Mucosa of descending colon (tissue), 3 donors: ENCODE measurements around the gene PIK3CA. TPM values are rescaled to one million over a fixed set of nuclear protein-coding genes. Genes with fewer than 3 reads are reported as not detected.
"Not testable (repeated sequence)": the region's sequence is repeated elsewhere in the genome, so short reads cannot be mapped to it uniquely, and the experiment has no call there.

Source experiments
- ATAC-seq: fragments of 200-7000 bp; cut with Tn5 transposase; one replicate; pipeline ENCODE4 v1.9.1; 2020; ENCODE audit warnings: mild to moderate bottlenecking, moderate library complexity
- DNase-seq, 3 donors: peaks; one replicate each; pipeline ENCODE4 v3.0.0-alpha.2; 2020
- H3K36me3 ChIP-seq: fragments of 200-600 bp; one replicate; pipeline ENCODE4 v1.8.0; 2021; ENCODE audit warnings: low read depth, mild to moderate bottlenecking
- H3K4me1 ChIP-seq: fragments of 200-600 bp; one replicate; pipeline ENCODE4 v1.8.0; 2021; ENCODE audit warnings: low read depth, mild to moderate bottlenecking
- H3K4me3 ChIP-seq: fragments of 200-600 bp; one replicate; pipeline ENCODE4 v1.8.0; 2021; ENCODE audit warnings: mild to moderate bottlenecking
- H3K9me3 ChIP-seq: fragments of 200-600 bp; one replicate; pipeline ENCODE4 v1.8.0; 2021; ENCODE audit warnings: mild to moderate bottlenecking
- CTCF ChIP-seq: fragments of 200-600 bp; IDR thresholded peaks from one replicate; pipeline ENCODE4 v1.8.0; 2022; ENCODE audit warnings: antibody characterized with exemption, mild to moderate bottlenecking
- intact Hi-C, 2 donors: fragments of 100-400 bp; cut with DNase I in 1 of 2; cut with micrococcal nuclease in 1 of 2; formaldehyde crosslinking; loops; one replicate each; pipeline versions ENCODE4 v1.11.0 to v1.11.1; 2022; cut with DNase I, micrococcal nuclease
- total RNA-seq, 3 donors: library from RNA; stranded (reverse); fragmentation: NEBNext Ultra II Directional in 2 of 3; extraction: Animal tissue kit (Norgen Biotek cat#: 25700) in 2 of 3; gene quantifications; one replicate each; pipeline versions ENCODE4 v1.2.1 to v1.2.4, GENCODE V29; 2021 to 2023
- donor health status: DM: no; HTN: no; CAD: no; lungs with moderate emphysema.
- donor health status: DM: no; HTN: no; CAD: no.
- donor health status: DM: no; HTN: yes; CAD: no.

Gene PIK3CA
- total RNA-seq, 3 donors from 2014 or later, result 16.5 to 30.6 (median 19.5) TPM

- no peak for TF ChIP-seq CTCF
- H3K4me3 ChIP-seq, result no peak overlapping the region
- H3K9me3 ChIP-seq, result no peaks in the 10 kb centered on the region
- no peaks in the 10 kb centered on the region for H3K36me3 ChIP-seq
- ATAC-seq, result no peak
- intact Hi-C loops, result no loop called here
- peaks cover 6% of the 10 kb centered on the region for H3K4me1 ChIP-seq
- DNase-seq, result no peak
These were observed 48.5 kb downstream of the PIK3CA start for GRCh38 chr3:179196700-179197099.

GRCh38 chr3:179200790-179201189 lies 52.6 kb downstream of the PIK3CA start:
- intact Hi-C loops, result no loop called here
- H3K4me1 ChIP-seq, result peaks cover 2% of the 10 kb centered on the region
- DNase-seq, result no peak
- no peak for ATAC-seq
- no peaks in the 10 kb centered on the region for H3K36me3 ChIP-seq
- no peak for TF ChIP-seq CTCF
- H3K4me3 ChIP-seq, result no peak overlapping the region
- H3K9me3 ChIP-seq, result no peaks in the 10 kb centered on the region

GRCh38 chr3:179215550-179215949 lies 67.4 kb downstream of the PIK3CA start:
- H3K4me1 ChIP-seq, H3K9me3 ChIP-seq, DNase-seq, H3K36me3 ChIP-seq, H3K4me3 ChIP-seq, intact Hi-C loops, ATAC-seq: not testable (repeated sequence)

GRCh38 chr3:179218213-179218612 lies 70.1 kb downstream of the PIK3CA start:
- H3K9me3 ChIP-seq, H3K4me3 ChIP-seq, DNase-seq, H3K36me3 ChIP-seq, ATAC-seq, intact Hi-C loops, H3K4me1 ChIP-seq: not testable (repeated sequence)

- DNase-seq (no peak), ATAC-seq (no peak)
- TF ChIP-seq CTCF, result no peak
- no peaks in the 10 kb centered on the region for H3K36me3 ChIP-seq
- H3K4me3 ChIP-seq, result no peak overlapping the region
- no peaks in the 10 kb centered on the region for H3K4me1 ChIP-seq
- intact Hi-C loops, result no loop called here
- no peaks in the 10 kb centered on the region for H3K9me3 ChIP-seq
These were observed 75.4 kb downstream of the PIK3CA start for GRCh38 chr3:179223548-179223947.

GRCh38 chr3:179224584-179224983 lies 76.4 kb downstream of the PIK3CA start:
- Histone ChIP-seq H3K4me1 (no peaks in the 10 kb centered on the region), H3K4me3 (no peak overlapping the region), H3K9me3 (no peaks in the 10 kb centered on the region), H3K36me3 (no peaks in the 10 kb centered on the region)
- intact Hi-C loops, result no loop called here
- no peak for TF ChIP-seq CTCF
- ATAC-seq (no peak), DNase-seq (no peak)

GRCh38 chr3:179227349-179227748 lies 79.2 kb downstream of the PIK3CA start:
- H3K4me1 ChIP-seq, result no peaks in the 10 kb centered on the region
- H3K4me3 ChIP-seq, result no peak overlapping the region
- ATAC-seq (no peak), DNase-seq (no peak)
- no peaks in the 10 kb centered on the region for H3K36me3 ChIP-seq
- TF ChIP-seq CTCF, result no peak
- intact Hi-C loops, result no loop called here
- H3K9me3 ChIP-seq, result no peaks in the 10 kb centered on the region
